MM.1S (cell line): Measurements from ENCODE around the gene CDH5.
"Not testable (repeated sequence)": the region's sequence is repeated elsewhere in the genome, so short reads cannot be mapped to it uniquely, and the experiment has no call there.

Source experiments
- EZH2 ChIP-seq: fragments of 300-600 bp; sonication (generic); optimal IDR thresholded peaks from 2 replicates; pipeline ENCODE3; 2017; ENCODE audit warnings: low read depth, mild to moderate bottlenecking, antibody characterized with exemption, low read length, mixed read lengths
- EZH2phosphoT487 ChIP-seq: fragments of 300-600 bp; sonication (generic); IDR thresholded peaks from 2 replicates; pipeline ENCODE4 v1.6.1; 2018; ENCODE audit warnings: antibody characterized with exemption, low read length
- TF ChIP-seq, protein P1 (sequence below): fragments of 300-600 bp; sonication (generic); IDR thresholded peaks from 2 replicates; pipeline ENCODE4 v1.5.1; 2016; ENCODE audit warnings: antibody characterized with exemption, low read length, mixed read lengths

DNA sequence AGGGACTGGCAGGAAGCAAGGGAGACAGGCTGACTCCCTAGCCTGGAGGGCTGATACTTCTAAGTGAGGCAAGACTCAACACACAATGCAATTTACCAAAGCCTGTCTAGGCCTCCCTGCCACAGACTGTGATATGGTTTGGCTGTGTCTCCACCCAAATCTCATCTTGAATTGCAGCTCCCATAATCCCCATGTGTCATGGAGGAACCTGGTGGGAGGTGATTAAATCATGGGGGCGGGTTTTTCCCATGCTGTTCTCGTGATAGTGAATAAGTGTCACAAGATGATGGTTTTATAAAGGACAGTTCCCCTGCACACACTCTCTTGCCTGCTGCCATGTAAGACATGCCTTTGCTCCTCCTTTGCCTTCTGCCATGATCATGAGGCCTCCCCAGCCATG, 35.0 kb upstream of the CDH5 start:
- TF ChIP-seq, protein P1, sequence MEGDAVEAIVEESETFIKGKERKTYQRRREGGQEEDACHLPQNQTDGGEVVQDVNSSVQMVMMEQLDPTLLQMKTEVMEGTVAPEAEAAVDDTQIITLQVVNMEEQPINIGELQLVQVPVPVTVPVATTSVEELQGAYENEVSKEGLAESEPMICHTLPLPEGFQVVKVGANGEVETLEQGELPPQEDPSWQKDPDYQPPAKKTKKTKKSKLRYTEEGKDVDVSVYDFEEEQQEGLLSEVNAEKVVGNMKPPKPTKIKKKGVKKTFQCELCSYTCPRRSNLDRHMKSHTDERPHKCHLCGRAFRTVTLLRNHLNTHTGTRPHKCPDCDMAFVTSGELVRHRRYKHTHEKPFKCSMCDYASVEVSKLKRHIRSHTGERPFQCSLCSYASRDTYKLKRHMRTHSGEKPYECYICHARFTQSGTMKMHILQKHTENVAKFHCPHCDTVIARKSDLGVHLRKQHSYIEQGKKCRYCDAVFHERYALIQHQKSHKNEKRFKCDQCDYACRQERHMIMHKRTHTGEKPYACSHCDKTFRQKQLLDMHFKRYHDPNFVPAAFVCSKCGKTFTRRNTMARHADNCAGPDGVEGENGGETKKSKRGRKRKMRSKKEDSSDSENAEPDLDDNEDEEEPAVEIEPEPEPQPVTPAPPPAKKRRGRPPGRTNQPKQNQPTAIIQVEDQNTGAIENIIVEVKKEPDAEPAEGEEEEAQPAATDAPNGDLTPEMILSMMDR = not testable (repeated sequence)
- TF ChIP-seq EZH2phosphoT487, EZH2: not testable (repeated sequence)
